DMS53 treated with DMSO at 0.1 percent for 48 hours (cell line): ENCODE results near the gene PPP2R1A.
"Not testable (repeated sequence)": the region's sequence is repeated elsewhere in the genome, so short reads cannot be mapped to it uniquely, and the experiment has no call there.

ENCODE experiments used
- DNase-seq: peaks from one replicate; lab custom pipeline; 2025; ENCODE audit not compliant: unreplicated experiment; lab: John Stamatoyannopoulos, UW

The PPP2R1A gene

DNA sequence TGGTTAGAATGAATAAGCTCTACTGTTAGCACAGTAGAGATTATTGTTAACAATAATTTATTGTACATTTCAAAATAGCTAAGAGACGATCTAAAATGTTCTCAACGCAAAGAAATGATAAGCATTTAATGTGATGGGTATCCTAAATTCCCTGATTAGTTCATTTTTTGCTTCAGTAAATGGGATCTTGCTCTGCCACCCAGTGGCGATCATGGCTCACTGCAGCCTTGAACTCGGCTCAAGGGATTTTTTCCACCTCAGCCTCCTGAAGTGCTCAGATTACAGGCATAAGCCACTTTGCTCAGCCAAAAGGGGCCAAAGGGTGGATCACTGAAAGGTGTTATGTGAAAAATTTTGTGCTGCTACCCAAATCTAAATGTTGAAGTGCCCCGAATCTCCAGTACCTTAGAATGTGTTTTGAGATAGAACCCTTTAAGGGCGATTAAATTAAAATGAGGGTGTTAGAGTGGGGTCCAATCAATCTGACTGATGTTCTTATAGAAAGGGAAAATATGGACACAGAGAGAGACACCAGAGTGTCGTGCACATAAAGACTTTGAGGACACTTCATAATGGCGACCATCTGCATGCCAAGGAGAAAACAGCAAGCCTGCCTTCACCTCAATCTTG lies 48.0 kb downstream of the PPP2R1A start:
- DNase-seq = peak; percentile 48

DNA sequence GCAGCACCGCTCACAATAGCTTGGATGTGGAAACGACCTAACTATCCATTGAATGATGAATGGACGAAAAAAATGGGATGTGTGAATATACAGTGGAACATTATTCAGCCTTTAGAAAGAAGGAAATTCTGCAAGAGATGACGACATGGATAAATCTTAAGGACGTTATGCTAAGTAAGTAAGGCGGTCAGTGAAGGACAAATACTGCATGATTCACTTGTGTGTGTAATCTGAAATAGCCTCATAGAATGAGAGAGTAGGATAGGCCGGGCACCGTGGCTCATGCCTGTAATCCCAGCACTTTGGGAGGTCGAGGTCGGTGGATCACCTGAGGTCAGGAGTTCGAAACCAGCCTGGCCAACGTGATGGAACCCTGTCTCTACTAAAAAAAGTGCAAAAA lies 54.2 kb downstream of the PPP2R1A start:
- no peak for DNase-seq

DNA sequence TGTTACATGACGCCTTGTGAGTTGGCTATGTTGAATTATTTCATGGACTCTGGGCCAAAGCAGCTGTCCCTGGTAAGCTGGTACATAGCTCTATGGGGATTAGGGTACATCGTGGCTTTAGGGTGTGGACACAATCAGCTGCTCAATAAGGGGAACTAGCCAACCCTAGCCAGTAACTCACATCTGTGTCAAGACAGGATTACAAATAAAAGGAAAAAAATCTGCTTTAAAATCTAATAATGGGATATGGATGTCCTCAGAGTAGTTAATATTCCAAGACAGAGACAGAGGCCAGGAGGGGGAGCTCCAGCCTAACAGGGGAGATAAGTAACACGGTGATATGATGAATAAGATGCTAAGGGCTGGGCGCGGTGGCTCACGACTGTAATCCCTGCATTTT lies 58.4 kb downstream of the PPP2R1A start:
- DNase-seq = peak; percentile 48

DNA sequence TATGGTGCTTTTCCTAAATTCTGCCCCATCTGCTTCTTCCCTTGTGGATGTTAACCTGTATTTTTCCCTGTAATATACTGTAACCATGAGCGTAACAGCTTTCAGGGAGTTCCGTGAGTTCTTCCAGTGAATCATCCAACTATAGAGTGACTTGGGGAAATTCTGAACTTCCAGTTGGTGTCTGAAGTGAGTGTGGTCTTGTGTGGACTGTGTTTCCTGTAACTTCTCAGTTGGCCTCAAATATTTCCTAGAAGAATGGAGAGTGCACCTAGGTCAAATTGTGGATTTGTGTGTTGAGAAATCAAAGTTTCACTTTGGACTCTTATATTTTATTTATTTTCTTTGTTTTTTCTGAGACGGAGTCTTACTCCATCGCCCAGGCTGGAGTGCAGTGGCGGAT lies 68.6 kb downstream of the PPP2R1A start:
- no peak for DNase-seq

DNA sequence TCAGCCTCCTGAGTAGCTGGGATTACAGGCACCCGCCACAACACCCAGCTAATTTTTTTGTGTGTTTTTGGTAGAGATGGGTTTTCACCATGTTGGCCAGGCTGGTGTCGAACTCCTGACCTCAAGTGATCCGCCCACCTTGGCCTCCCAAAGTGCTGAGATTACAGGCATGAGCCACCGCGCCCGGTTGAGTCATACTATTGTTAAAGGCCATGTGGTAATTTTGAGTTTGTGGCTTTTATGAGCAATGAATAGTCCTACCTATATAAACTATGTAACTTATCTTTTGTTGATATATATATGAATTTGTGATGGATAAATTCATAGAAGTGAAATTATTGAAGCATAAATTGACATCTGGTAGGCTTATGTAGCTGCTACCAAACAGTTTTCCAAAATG lies 75.7 kb downstream of the PPP2R1A start:
- not testable (repeated sequence) for DNase-seq

DNA sequence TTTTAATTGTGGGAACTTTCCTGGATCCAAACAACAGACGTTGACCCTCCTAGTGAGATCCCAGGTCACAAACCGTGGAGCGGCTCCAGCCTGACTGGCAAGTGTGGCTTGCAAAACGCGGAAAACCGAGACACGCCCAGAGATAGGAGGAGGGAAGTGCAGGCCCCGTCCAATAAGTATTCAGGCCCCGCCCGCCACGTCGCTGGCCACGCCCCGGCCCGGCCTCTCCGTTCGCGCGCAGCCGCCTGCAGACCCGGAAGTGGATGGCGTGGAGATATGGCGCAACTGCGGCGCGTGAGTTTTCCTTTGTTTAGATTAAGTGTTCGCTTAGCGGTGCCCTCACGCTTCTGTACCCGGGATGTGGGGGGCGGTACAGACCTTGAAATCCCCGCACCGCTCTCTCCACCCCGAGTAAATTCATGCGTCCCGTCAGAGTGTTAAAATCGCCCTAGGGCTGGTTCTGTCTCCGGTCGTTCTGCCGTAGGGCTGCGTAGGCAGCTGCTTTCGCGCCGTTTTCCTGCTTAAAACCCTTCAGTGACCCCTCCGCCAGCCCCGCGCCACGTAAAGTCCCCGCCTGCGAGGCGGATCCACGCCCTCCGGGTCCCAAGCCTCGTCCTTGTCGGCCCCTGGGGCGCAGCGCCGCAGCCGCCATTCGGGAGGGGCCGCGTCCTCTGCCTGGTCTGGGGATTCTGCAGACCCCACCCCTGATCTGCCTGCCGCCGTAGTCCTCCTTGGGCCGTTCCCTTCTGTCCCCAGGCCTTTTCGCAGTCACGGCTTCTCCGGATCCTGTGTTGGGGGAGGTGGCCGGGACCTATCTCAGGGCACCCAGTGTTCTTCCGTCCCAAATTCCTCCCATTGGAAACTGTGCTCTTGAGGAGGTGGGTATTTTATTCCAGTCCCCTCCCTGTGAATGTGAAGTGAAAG lies 79.7 kb downstream of the PPP2R1A start, which contains the start of gene ZNF766:
TSS of gene ZNF766 (plus strand) at position 250 of the 924 bp plus-strand sequence. CDS start at position 277, 27 bp downstream.
- peak; percentile 87 for DNase-seq

DNA sequence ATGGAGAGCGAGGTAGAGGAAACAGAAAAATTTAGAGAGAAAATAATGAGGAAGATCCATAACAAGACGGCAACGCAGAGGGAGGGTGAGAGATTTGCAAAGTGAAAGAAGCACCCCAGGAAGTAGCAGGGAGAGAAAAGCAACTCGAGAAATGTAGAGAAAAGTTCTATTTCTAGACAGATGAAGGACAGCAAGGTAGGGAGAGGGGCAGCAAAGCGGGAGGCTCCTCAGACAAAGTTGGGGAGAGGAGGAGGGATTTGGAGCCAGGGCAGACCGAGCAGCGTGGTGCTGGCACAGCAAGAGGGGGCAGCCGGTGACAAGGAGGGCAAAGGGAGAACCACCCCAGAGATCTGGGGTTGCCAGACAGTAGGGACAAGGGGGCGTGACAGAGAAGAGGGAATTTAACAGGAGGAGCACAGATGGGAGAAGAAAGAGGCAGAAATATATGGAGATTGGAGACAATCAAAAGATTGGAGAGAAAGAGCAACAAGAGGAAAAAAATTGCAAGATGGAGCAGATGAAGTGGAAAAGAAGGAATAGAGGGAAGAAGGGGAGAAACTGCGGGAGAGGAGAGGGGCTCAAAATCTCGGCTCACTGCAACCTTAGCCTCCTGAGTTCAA lies 80.5 kb downstream of the PPP2R1A start:
- DNase-seq = no peak

DNA sequence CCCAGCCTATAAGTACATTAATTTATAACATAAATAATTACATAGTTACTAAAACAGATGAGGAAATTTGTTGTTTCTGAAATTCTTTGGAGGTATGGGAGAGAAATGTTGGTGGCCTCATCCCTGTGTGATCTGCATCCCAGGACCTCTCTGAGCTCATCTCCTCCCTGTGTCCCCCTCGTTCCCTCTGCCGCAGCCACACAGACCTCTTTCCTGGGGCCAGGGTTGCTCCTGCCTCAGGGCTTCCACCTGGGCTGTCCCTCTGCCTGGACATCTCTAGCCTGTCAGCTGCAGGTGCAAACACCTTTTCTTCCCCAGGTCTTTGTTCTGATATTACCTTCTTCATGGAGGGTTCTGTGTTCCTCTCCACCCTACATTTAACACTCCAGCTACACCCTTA lies 83.4 kb downstream of the PPP2R1A start:
- DNase-seq = no peak

DNA sequence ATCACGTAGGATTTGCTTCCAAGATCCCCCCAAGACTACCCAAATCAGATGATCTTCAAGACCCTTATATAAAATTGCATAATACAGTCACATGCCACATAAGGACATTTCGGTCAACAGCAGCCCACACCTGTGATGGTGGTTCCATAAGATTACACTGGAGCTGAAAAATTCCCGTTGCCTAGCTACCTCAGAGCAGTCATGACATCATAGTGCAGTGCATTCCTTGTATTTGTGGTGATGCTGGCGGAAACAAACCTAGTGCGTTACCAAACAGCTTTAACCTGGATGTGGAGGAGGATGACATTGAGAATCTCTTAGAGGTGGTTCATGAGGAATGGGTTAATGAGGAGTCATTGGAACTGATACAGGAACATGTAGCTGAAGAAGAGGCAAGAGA lies 84.3 kb downstream of the PPP2R1A start:
- DNase-seq = no peak

DNA sequence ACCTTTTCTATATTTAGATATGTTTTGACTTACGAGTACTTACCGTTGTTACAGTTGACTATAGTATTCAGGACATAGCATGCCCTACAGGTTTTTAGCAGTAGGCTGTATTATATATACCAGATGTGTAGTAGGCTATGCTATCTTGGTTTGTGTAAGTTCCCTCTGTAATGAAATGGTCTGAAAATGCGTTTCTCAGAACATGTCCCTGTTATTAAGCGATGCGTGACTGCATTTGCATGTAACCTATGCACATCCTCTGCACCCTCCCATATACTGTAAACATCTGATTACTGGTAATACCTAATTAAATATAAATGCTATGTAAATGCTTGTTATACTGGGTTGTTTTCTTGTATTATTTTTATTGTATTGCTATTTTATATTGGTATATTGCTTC lies 86.1 kb downstream of the PPP2R1A start:
- no peak for DNase-seq

DNA sequence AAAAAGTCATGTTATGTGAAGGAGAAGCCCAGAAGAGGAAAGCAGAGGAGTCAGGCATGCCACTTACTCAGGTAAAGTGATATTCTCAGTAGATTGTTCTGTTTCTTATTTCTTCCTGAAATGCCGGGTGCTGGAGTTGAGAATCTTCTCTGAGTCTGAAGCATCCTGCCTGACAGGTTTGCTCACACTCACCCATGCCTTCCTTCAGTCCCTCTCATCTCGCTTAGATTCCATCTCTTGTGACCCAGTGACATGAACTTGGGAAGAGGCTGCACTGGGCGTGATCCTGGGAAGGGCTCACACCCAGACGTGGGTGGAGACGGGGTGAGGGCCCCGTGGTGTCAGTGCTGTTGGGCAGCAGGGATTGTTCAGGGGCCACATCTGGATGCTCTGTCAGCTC lies 87.6 kb downstream of the PPP2R1A start:
- DNase-seq = no peak
